T-helper 1 cell (primary cell): Measurements from ENCODE around the gene NUP42.
"Not testable (repeated sequence)": the region's sequence is repeated elsewhere in the genome, so short reads cannot be mapped to it uniquely, and the experiment has no call there.

Source experiments
- DNase-seq, 5 donors: peaks; one replicate each; pipeline ENCODE4 v3.0.0-alpha.2; 2012 to 2020

Gene NUP42

GRCh38 chr7:23205577-23205908, 23.7 kb downstream of the NUP42 start:
- DNase-seq = no peak

DNA sequence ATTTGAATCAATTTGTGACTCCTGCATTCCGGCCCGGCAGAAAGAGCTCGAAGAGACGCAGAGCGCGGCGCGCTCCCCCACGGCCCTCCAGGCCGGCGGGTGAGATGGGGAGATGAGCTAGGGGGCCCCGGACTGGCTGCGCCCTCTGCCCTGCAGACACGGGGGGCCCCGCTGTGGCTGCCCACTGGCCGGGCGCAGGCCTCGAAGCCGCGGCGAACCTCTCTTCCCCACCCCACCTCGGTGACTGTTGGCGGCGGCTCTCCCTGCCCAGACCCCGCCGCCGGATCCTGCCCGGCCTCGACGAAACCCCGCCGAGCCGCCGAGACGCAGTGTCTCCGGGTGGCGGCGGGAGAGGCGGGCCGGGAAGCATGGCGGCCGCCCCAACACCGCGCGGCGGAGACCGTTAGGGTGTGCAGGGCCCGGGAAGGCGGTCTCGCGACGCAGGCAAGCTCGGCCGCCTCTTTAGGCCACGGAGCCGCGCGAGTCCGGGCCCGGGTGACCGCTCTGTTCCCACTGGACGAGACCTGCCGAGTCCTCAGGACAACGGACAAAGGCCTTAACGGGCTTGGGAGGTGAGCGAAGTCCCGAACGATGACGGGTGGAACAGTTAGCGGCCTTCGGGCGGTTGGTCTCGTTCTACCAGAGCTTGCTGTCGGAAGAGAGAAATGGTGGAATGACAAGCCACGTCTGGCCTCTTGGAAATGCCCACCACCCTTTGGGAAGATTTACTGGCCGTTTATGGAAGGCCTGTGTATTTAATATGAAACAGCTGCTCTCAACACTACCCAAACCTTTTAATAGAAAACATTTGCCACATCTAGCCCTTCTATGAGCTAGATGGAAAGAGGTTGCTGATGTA, 24.3 kb downstream of the NUP42 start:
- DNase-seq = no peak

DNA sequence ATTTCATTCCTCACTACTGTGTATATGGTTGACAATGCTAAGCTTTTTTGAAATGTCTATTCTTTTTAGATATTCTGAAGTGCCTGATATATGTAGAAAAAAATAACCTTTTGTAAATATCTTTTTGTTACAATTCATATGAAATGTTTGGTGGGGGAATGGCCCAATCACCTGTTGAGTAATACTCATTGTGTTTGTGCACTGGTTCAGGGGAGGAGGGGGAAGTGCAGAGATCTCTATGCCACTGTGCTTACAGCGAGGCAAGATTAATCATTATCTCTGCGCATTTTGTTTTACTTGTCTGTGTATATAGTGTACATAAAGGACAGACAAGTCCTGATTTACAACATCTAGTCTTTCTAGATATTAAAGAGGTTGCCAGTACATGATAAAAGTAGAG, 25.2 kb downstream of the NUP42 start:
- DNase-seq = no peak

DNA sequence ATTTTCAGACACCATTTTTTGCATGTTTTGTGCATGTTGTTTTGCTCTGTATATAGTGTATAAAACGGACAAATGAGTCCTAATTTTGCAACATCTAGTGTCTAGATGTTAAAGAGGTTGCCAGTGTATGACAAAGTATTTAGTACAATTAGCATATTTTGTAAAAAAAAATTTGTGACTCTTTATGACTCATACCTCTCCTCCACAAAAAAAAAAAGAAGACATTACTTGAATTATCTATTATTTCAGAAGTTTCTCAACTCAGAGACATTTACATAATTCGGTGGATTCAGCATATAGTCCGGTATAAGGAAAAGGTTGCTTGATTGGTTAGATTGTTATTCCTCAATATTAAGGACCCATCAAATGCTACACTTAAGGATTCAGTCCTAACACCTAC, 26.0 kb downstream of the NUP42 start:
- DNase-seq = no peak

DNA sequence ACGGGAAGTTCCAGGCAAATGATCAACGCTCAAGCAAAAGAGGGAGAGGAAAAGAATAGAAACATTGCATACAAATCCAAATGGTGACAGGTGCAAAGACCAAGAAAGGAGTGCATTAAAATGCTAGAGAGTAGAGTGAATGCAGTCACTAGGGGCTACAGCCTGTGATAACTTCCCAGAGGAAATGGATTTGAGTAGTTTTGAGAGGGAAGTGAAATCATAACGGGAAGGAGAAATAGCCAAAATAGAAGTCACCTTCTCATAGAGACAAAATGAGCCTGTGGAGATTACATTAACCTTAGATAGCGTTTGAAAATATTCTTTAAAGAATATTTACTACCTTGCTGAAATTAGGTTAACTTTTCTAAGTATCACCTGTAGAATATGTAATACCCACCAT, 26.5 kb downstream of the NUP42 start:
- no peak for DNase-seq

DNA sequence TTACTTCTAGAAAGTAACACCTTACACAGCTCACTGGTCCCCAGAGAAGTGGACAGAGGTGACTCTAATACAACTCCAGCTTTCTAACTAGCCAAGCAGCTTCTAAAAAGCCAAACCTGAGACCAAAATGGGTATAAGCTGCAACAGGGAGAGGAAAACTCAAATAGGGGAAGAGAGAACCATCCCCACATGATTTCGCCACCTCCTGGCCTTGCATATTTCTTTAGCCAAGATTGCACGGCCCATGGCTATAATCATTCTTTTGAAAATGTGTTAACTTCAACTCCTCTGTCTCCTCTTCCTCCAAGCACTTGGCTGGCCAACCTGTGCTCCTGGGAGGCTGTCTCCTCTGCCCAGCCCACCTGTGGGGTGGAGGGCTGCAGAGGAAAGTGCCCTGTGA, 28.7 kb downstream of the NUP42 start:
- no peak for DNase-seq

DNA sequence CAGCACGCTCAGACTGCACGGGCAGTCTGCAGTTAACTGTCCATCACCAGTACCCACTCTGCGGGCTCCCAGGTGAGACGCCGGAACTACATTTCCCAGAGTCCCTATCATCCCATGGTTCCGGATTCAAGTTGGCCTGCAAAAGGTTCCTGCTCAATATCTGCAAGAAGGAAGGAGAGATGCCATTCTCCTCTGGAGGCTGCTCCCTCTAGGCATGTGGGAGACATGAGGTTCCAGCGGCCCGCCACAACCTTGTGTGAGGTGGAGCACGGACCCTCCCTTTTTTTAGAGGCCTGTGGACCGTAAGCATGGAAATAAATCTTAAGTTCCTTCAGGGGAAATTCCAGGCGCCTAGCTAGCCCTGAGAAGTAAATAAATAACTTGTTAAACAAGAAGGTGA, 29.7 kb downstream of the NUP42 start:
- DNase-seq = no peak

- DNase-seq = no peak
Observed at GRCh38 chr7:23212395-23212794, 30.5 kb downstream of the NUP42 start.

DNA sequence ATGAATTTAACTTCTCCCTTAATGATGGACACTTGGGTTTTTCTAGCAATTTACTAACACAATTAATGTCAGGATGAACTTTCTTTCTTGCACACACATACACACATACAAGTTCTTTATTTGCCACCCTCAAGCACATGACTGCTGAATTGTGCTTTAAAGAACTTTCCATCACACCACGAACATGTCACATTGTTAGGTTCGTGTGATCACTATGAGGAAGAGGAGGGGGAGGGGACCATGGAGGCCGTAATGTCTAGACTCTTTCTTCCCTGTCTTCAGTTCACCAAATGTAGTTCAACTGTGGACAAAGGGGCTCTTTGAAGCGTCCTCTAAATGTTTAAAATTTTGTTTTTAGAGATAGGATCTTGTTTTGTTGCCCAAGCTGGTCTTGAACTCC, 31.0 kb downstream of the NUP42 start:
- no peak for DNase-seq

- DNase-seq = no peak
Observed at GRCh38 chr7:23213755-23214154, 31.9 kb downstream of the NUP42 start.

- no peak for DNase-seq
Observed at GRCh38 chr7:23214423-23214822, 32.6 kb downstream of the NUP42 start.

DNA sequence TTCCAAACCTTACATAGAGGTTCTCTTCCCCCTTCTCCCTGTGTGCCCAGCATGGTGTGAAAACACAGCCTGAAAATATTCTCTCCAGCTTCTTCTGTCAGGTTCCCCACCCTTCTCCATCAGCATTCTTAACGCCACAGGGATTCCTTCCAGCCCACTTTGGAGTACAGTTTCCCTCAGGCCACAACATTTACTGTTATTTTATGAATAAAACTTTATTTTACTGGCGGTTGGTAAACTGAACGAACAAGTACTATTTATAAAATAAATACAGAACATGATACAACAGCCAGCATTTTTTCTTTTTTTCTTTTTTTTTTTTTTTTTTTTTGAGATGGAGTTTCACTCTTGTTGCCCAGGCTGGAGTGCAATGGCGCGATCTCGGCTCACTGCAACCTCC, 33.1 kb downstream of the NUP42 start:
- DNase-seq = no peak

GRCh38 chr7:23216021-23216420, 34.2 kb downstream of the NUP42 start:
- DNase-seq = no peak

DNA sequence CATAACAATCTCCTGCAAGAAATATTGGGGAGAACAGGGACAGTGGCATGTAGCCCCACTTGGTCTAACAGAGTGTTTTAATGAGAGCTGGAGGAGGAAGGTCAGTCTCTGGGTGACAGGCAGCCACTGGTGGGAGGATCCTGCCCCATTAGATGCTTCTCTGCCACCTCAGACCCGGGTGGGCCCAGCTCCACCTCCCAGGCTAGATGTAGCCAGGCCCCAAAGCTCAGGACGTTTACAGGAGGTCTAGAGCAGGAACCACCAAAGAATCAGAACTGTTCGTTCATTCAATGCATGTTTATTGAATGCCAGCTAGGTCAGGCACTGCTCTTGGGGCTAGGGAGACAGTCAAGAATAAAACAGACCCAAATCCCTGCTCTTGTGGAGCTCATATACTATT, 36.3 kb downstream of the NUP42 start:
- no peak for DNase-seq

GRCh38 chr7:23220690-23221305, 39.0 kb downstream of the NUP42 start:
- DNase-seq = no peak

DNA sequence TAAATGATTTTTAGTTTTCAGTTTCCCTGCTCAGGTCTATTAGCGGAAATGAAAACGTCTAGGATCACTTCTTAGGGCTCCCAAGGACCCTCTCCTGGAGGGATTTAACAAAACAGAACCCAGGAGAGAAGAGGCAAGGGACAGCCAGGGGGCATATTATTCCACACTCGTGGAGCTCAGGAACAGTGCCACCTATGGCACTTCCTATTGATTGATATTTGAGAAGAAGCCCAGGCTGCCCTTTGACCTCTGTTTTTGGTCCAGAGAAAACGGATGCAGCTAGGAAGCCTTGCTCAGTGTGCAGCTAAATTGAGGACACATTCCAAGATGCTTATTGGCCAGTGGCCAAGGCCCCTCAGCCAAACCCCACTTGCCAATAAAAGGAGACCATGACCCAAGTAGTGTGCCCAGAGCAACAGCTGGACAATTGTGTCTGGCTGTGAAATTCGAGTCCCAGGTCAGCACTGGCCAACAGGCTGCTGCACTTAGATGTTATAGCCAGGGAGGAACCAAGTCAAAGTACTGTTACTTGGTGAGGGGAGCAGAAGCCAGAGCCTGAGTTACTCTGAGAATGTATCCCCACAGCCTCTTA, 40.7 kb downstream of the NUP42 start:
- DNase-seq = no peak

- not testable (repeated sequence) for DNase-seq
Observed at GRCh38 chr7:23224364-23224763, 42.5 kb downstream of the NUP42 start.

DNA sequence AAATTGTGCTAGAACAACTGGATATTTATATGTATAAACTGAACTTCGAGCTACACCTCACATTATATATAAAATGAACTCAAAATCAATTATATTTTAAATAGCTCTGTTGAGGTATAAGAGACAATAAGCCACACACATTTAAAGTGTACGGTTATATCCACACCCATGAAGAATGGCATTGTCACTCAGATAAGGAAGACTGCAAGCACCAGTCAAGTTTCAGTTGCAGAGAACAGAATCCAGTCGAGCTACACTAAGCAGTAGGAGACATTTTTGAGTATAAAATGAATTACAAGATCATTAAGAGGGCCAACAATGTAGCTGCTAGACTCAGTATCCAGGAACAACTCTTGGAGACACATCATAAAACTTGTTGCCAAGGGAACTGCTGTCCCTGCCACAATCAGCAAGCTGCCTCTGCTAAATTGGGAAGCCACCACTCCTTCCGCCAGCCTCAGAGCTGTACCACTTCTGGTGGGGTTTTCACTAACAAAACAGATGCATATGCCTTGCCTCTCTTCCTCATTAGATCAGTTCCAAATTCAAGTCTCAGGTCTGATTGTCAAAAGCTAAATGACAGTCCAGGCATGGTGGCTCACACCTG, 45.1 kb downstream of the NUP42 start:
- DNase-seq = no peak

- DNase-seq = no peak
Observed at GRCh38 chr7:23228412-23228811, 46.6 kb downstream of the NUP42 start.

GRCh38 chr7:23230641-23231101, 48.8 kb downstream of the NUP42 start:
- DNase-seq = no peak

GRCh38 chr7:23232966-23233365, 51.1 kb downstream of the NUP42 start:
- no peak for DNase-seq

DNA sequence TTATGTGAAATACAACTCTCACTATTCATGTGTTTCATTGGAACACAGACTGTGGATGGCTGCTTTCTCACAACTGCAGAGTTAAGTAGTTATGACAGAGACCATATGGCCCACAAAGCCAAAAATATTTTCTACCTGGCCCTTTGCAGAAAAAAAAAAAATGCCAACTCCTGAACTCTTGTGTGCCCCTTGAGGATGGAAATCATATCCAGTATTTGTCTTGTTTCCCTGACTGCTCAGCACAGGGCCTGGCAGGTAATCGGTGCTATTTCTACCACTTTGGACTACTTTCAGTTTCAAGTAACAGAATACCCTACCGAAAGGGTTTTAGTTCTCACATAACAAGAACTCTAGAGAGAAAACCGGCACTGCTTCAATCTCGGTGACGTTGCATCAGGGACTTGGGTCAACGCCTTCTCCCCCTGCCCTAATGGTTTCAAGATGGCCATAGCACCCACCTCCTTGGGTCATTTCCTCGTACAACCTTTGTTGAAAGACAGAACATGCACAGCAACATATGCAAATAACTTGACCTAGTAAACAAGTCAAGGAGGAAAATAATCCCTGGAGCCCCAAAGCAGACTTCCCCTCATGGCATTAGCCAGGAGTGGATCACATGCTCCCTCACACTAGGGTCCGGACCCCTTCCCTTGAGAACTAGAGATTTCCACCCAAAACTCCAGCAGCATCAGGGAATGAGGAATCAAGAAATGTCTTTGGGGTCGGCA, 52.9 kb downstream of the NUP42 start:
- no peak for DNase-seq

DNA sequence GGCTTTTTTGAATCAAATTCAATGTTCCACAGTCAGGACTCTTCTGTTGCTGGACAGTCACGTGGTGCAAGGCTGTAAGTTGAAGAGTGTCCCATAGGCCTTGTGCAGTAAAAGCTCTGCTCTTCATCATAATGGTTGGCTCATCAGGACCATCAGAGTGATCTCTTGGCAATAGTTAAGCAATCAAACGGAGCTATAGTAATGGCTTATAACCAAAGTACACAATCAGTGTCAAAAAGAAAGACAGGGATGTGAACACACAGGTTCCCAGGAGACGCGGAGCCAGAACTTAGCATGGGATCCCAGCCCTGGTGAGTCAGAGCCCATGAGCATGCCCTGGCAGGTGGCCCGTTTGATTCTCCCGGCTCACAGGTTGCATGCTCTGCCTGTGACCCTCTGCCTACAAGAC, 54.0 kb downstream of the NUP42 start:
- no peak for DNase-seq
